Stimulated activated CD4-positive, alpha-beta T cell treated with anti-CD3 and anti-CD28 coated beads, Interleukin-2, amount 100 ng/mL, for 24 hours (primary cell): ENCODE results near the gene GSTO1.

Experiments used
- DNase-seq, 2 donors: peaks; one replicate each; pipeline ENCODE4 v3.0.0-alpha.2; 2020

Gene GSTO1

DNA sequence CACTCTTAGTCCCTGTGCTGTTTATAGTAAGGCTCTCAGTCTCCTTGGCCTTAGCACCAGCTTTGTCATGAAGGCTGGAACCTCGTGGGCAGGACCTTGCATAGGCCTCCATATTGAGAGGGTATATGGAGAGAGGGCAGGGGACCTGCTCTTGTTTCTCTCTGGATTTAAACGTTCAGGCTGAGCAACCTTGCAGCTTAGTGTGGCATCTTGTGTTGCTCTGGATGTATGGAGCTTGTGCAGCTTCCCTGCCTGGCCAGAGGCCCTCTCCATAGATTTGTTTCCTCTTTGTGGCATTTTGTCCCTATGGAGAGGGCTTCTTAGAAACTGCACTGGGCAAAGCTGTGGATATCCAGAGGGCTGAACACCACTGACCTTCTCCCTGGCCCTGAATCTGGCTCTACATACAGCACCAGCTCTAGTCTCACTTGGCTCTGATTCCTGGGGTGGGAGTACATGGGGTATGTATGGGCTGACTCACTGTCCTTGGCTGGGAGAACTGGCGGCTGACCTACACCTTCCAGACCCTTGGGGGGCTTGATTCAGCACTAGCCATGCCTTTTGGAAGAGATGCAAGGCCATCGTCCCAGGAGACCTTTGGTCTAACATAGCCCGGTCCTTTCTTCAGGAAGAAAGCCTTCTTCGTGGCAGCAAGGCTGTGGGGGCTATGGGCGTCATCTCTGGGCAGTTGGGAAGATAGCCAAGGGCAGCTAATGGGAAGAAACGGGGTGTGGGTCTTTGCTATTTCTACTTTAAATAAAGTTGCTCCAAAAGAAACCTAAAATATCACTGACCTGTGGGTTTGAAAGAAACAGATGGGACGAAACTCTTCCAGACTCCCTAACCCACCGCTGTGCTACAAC is 53.1 kb downstream of the GSTO1 start:
- DNase-seq: no peak

DNA sequence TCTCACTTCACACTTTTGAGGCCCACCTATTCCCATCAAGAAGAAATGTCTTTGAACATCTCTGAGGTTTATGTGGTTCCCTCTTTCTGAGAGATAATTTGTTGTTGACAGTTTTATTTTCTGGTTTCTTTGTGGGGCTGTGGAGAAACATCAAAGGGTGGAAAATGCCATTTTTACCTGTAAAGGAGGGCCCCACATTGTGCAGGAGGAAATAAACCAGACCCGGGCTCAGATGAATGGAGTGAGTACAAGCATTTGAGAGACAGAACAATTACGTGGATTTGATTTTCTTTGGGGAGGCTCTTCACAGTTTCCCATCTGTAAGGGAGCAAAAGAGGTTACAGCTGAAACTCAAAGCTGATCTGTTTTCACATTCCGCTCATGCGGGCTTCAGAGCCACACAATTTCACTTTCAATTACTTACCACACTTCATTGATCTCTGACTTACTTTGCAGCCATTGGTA is 53.8 kb downstream of the GSTO1 start:
- peak in 1 of 2 donors; percentile 27 for DNase-seq

- no peak for DNase-seq
Observed at GRCh38 chr10:104309980-104310978, 55.6 kb downstream of the GSTO1 start.

GRCh38 chr10:104311184-104311720 is 56.6 kb downstream of the GSTO1 start:
- DNase-seq: no peak

DNA sequence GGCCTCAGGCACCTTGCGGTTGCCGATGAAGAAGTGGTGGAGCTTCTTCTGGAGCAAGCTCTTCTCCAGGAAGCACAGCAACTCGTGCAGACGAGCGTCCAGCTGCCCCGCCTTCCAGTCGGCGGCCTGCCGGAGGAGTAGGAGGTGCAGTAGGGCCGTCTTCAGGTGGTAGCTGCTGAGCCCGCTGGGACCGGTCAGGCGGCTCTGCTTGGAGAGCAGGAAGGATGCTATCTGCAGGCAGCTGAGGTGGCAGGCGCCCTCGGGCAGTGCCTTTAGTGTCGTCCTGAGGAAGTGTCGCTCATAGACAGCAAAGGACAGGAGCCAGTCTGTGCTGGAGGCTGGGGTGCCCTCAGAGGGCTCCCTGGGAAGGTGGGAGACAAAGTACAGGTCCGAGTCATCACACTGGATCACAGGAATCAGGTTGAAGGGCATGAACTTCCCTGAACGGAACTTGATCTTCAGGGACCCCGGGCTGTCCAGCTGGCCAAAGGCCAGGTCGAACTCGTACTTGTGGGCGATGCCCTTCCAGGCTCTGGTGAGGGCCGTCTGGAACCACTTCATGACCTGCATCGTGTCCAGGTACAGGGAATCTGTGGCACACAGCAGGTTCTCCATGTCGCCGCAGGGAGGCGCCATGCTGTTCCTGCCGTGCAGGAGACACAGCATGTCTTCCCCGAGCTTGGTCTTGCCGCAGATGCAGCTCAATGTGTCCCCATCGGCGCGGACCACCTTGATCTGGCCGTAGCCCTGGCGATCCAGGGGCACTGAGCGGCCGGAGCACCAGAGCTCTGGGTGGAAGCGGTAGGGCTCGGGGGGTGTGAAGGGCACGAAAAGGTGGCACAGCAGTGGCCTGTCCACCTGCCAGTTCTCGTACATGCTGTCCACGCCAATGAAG is 60.1 kb downstream of the GSTO1 start:
- DNase-seq: no peak

DNA sequence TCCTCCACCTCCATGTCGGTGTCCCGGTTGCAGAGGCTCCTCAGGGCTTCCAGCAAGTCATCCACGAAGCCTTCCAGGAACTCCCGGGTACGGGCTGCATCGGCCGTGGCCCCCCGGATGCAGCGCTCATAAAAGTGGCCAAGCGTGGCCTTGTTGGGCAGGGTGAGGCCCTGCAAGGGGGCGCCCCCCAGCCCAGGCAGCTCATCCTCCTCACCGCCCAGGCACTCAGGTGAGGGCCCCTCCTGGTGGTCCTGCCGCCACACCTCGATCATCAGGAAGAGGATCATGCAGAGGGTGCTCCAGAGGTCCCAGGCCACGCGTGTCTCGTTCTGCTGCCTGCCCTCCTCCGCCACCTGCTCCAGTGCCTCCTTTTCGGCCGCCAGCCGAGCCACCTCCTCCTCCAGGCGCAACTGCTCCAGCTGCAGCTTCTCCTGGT is 60.8 kb downstream of the GSTO1 start:
- DNase-seq: no peak

GRCh38 chr10:104316321-104317099 is 61.8 kb downstream of the GSTO1 start:
- DNase-seq: no peak
